Islet of Langerhans (tissue), 1 donor: ENCODE data around the gene CDR2L.
"Not testable (repeated sequence)": the region's sequence is repeated elsewhere in the genome, so short reads cannot be mapped to it uniquely, and the experiment has no call there.

Source experiments
- FAIRE-seq: peaks from one replicate; lab custom pipeline; 2011; peaks lifted over from hg19 to GRCh38; lab: Jason Lieb, UNC

CDR2L gene

DNA sequence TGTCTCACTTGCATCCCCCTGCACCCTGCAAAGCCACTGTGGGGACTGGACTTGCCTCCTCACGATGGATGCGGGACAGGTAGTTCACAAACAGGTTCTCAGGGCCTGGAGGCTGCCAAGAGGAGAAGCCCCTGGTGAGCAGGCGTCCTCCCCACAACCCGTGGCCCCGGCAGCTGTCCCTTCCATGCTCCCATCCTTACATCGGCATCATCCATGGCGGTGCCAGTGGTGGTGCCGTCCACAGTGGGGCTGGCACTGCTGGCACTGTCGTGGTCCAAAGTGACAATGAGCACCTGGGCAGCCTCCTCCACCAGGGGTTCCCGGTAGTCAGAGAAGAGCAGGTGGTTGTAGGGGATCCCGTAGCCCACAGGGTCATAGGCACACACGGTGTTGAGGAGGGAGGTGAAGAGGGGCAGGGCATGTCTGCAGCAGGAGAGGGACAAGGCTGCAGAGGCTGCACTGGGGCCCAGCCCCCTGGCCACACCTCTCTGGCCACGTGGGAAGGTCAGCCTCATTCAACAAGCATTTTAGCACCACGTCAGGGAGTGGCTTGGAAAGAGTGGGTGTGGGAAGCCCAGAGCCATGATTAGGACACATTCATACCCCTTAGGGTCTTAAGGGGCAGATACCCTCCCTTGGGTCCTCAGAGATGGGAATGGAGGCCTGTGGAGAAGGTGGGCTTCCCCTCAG lies 27.5 kb upstream of the CDR2L start:
- no peak for FAIRE-seq

- FAIRE-seq: no peak
Measured at GRCh38 chr17:74960570-74961342, 26.7 kb upstream of the CDR2L start.

DNA sequence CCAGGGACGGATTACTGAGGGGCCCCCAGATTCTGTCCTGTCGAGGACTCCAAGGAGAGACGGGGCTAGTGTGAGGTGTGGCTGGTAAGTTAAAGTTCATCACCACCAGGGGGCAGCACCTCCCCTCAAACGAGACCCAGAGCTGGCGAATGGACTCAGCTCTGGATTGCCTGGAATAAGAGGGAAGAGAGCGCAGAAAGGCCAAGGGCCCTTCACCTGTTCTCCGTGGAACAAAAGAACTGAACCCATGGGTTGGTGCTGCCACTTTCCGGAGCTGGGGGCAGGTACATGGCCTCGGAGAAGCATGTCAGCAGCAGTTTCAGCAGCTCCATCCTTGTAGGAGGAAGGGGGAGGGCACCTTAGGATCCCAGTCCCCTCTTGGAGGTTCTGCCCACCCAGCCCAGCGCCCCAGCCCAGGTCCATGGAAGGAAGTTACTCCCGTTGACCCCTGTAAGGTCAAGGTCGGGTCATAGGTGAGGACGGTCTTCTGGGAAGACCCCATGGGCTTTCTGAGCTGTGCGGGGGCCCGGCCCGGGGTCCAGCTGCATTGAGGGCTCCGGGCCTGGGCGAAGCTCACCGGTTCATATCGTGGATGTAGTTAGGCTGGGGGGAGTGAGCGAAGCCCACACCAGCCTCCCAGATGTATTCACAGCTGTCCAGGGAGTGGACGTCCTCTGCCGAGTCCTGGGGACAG lies 25.6 kb upstream of the CDR2L start:
- FAIRE-seq: no peak

DNA sequence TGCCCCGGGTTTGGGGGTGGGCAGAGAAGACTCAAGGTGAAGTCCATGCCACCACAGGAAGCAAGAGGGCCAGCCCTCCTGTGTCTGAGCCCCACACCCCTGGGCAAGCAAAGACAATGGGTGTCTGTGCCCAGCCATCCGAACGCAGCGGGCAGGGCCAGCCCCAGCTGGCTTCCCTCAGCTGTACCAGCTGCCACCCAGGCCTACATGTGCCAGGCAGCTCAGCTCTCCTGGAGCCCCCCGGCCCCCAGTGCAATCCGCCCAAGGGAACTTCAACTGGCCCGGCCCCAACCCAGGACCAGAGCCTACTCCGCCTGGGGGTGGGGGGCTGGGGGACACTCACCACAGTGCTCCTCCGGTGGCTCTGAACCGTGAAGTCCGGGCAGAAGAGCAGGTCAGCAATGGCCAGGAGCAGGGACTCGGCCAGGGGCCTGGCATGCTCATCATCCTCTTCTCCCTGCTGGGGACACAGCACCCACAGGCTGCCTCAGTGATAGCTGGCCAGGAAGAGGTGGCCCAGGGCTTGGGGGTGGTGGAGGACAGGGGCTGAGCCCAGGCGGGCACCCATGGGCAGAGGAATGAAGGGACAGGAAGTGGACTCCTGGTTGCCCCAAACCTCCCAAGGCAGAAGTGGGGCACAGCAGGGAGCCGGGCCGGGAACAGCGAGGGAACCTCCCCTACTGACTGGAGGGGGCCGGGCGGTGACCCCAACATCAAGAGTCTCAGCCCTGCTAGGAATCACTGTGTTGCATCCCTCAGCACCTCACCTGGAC lies 24.6 kb upstream of the CDR2L start:
- no peak for FAIRE-seq

GRCh38 chr17:74963656-74964055 lies 23.8 kb upstream of the CDR2L start:
- FAIRE-seq: no peak

GRCh38 chr17:74964246-74964761 lies 23.1 kb upstream of the CDR2L start:
- no peak for FAIRE-seq

DNA sequence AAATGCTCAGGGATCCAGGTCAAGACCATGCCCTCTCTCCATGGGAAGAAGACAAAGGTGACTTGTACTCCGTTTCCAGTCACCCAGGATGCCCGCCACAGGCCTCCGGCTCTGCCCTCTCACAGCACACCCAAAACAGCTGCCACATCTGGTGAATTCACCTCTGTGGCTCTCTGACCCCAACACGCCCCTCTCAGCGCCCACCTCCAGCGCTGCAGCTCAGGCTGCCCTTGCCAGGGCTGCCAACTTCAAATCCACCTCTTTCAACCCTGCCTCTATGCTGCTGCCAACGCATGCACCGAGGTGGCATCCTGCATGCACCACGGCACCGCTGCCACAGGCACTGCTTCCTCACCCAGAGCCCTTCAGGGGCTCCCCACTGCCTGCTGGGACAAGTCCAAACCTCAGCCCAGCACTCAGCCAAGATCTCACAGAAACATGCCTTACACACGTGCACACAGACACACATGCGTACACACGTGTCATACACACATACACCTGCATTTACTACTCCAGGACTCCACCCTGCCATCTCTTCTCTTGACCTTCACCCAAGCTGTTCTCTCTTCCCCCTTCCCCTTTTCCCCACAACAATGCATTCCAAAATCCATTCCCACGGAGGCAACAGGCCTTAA lies 22.3 kb upstream of the CDR2L start:
- no peak for FAIRE-seq

DNA sequence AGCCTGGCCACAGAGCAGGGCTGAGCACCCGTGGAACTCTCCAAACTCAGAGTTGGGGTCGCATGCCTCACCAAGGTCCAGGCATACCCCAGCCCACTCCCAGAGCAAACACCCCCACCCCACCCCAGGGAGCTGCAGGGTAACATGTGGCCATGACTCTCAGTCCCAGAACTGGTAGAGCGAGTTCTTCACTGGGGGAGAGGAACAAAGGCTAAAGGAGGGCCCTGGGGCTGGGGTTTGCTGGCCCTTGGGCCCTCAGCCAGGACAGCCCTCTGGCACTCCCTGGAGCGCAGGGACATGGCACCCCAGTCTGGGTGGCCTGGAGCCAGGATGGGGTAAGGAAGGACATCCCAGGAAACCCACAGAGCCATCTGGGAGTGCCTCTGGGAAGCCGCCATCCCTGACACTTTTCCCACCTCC lies 19.1 kb upstream of the CDR2L start:
- no peak for FAIRE-seq

GRCh38 chr17:74969501-74969900 lies 17.9 kb upstream of the CDR2L start:
- not testable (repeated sequence) for FAIRE-seq

DNA sequence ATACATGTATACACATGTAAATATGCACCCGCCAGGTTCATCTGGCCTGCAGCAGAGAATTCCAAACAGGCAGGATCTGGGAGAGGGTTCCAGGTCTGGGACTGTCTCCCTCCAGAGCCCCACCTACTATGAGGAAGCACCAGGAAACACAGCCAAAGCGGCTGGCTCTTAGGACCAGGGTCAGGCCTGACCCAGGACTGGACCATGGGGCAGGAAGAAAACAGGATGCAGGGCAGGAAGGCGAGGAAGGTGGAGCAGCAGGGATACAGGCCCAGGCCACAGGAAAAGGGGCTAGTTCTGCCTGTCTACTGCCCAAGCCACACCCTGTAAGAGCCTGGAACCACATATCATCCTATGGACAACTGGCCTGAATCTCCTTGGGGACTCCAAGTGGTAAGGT lies 17.0 kb upstream of the CDR2L start:
- FAIRE-seq: no peak

GRCh38 chr17:74971069-74971841 lies 16.2 kb upstream of the CDR2L start:
- FAIRE-seq: no peak

GRCh38 chr17:74971842-74972106 lies 15.7 kb upstream of the CDR2L start:
- no peak for FAIRE-seq

DNA sequence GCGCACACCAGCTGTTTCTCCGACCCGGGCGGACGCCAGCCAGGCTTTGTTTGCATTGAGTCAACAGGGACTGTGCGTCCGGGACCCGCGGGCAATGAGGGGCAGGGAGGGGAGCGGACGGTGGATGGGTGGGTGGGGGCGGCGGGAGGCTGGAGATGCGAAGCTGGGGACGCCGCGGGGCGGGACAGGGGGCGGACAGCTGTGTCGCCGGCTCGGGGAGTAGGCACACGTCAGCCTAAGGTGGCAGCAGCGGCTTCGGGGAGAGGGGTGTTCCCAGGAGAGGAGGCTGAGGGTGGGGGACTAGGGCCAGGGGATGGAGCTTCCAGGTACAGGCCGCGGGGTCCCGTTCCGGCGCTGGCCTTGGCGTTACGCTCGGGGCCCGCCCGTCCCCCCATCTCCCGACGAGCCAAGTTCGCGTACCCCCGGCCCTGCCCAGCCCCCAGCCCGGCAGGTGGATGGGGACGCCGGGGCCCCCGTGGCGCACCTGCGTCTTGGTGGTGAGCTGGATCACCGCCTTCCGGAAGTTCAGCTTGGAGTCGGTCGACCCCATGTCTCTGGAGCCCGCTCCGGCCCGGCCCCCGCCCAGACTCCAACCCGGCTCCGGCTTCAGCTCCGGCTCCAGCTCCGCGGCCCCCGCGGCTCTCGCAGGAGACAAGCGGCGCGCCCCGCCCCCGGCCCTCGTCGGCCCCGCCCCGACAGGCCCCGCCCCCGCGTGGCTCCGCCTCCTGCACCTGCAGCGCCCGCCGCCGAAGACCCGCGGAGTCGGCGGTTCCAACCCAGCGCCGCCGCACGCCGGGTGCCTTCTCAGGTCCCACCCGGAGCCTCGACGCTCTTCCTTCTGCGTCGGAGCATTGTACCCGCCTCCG lies 15.1 kb upstream of the CDR2L start, which contains the start of gene HID1:
HID1 (minus strand) TSS at position 653 of the 866 bp plus-strand sequence; CDS start at position 550, 103 bp downstream.
- FAIRE-seq: no peak

DNA sequence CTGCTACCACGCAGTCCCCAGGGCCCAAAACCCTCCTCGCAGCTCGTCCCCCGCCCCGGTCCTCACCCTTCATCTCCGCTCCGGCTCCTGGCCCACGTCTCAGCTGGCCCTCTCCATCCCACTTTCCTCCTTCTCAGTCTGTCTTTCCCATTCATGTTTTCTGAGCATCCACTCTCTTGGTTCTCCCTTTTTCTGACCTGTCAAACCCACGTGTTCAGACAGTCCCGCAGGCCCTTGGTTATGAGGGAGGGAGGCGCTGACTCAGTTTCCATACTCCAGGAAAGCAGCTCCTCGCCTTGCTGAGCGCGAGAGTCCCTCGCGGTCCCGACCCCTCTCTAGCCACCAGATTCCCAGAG lies 14.5 kb upstream of the CDR2L start:
- FAIRE-seq: no peak

GRCh38 chr17:74975943-74976342 lies 11.5 kb upstream of the CDR2L start:
- FAIRE-seq: no peak

- FAIRE-seq: no peak
Measured at GRCh38 chr17:74977802-74978201, 9.6 kb upstream of the CDR2L start.

GRCh38 chr17:74978240-74978639 lies 9.2 kb upstream of the CDR2L start:
- FAIRE-seq: no peak

DNA sequence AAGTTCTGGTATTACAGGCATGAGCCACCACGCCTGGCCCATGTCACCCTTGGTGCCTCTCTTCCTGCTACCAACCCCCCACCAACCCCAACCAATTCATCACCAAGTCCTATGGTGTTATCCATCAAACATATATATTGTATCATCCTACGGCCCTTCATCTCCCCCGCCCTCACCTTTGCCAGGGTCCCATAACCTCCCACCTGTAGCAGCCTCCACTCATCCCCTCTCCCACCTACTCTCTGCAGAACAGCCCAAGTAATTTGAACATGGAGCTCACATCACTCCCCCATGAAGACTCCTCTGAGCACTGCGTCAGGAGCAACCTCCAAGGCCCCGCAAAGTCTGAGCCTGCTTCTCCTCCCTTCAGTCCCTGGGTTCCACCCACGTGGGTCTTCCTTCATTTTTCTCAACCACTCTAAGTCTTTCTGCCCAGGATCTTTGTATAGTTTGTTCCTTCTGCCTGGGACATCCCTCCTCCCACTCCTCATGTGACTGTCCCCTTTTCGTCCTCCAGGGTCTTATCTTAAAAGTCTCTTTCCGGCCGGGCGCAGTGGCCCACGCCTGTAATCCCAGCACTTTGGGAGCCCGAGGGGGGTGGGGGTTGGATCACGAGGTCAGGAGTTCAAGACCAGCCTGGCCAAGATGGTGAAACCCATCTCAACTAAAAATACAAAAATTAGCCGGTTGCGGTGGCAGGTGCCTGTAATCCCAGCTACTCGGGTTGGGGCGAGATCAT lies 7.9 kb upstream of the CDR2L start:
- FAIRE-seq: no peak

DNA sequence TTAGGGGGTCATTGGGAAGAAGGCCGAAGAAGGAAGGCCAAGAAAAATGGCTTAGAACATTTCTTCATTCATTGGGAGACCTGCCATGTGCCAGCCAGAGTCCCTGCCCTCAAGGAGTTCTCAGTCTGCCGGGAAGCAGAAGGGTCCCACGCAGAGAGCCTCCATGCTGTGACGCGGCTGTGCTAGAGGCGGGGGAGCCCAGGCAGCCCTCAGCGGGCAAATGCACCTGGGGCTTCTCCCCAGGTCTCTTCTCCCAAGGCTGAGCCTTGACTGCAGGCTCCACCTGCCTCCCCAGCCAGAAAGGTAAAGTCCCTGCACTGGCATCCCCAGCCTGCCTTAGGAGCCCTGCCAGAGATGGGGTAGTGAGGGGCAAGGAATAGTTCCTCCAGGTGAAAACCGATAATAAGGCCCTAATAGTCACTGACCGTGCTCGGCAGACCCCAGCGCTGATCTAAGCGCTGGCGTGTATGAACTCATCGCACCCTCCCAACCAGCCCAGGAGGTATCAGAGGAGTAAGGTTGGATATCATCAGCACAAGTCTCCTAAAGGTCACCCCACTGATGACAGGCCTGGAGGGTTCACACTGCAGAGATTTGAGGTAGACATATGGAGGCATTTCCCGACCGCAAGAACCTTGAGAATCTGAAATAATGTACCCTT lies 6.0 kb upstream of the CDR2L start:
- no peak for FAIRE-seq
